Duodenal mucosa (tissue), 2 donors: ENCODE results near the gene NFIB.

Experiments used
- H3K27ac ChIP-seq: one replicate; pipeline ENCODE4 v1.7.0; 2013; ENCODE audit warnings: low read depth, low read length
- H3K27me3 ChIP-seq, 2 donors: one replicate each; pipeline ENCODE4 v1.7.0; 2013; ENCODE audit warnings: low read length in 2 of 2, control low read depth in 1 of 2; ENCODE audit not compliant: insufficient read depth in 2 of 2, control insufficient read depth in 1 of 2
- H3K36me3 ChIP-seq, 2 donors: one replicate each; pipeline ENCODE4 v1.7.0; 2013; ENCODE audit warnings: low read length in 2 of 2, control low read depth in 1 of 2; ENCODE audit not compliant: insufficient read depth in 2 of 2, control insufficient read depth in 1 of 2
- H3K4me1 ChIP-seq, 2 donors: one replicate each; pipeline ENCODE4 v1.7.0; 2013; ENCODE audit warnings: low read length in 2 of 2, control low read depth in 1 of 2; ENCODE audit not compliant: insufficient read depth in 2 of 2, control insufficient read depth in 1 of 2
- H3K4me3 ChIP-seq, 2 donors: one replicate each; pipeline ENCODE4 v1.7.0; 2013; ENCODE audit warnings: low read length in 2 of 2, low read depth in 1 of 2
- H3K9ac ChIP-seq, 2 donors: one replicate each; pipeline ENCODE4 v1.7.0; 2013; ENCODE audit warnings: low read length in 2 of 2, low read depth in 1 of 2
- H3K9me3 ChIP-seq, 2 donors: one replicate each; pipeline ENCODE4 v1.7.0; 2013; ENCODE audit warnings: low read length in 2 of 2, control low read depth in 1 of 2; ENCODE audit not compliant: control insufficient read depth in 1 of 2

The NFIB gene

DNA sequence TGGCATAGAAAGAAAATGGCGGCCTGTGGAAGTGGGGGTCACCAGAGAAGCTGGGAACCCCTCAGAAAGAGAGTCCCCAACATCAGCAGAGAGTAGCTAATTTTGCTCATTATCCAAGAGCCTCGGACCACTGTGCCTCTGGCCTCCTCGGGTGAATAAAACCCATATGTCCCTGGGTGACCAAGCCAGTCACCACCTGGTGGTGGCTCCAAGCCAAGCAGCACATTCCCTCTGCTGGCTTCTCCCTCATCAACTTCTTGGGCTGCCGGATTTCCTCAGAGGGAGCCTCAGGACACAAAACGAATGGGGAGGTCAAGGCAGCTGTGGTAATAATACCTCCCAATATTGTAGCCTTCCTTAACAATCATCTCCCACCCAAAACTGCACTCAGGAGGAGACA lies 242.5 kb downstream of the NFIB start:
- no peak overlapping the region for H3K27ac ChIP-seq

DNA sequence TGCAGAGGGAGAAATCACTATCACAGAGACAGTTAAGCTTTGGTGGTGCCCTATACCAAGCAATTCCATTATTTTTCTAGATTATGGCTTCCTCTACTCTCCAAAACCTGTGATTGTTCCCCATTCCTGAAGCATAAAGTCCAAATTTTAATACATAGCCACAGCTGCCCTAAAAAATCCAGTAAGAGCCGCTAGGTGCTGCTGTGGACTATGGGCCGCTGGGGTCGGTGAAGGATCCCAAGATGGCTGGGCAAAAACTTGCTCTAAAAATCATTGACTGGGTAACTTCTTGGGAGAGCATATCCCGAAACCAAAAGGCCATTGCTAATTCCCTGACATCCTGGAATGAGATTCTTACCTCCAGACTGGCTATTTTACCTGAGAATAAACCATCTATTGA lies 245.3 kb downstream of the NFIB start:
- no peak overlapping the region for H3K4me3 ChIP-seq
- no peak overlapping the region for H3K9ac ChIP-seq
- no peaks in the 10 kb centered on the region for H3K9me3 ChIP-seq
- no peaks in the 10 kb centered on the region for H3K36me3 ChIP-seq
- H3K27ac ChIP-seq = no peak overlapping the region
- no peaks in the 10 kb centered on the region for H3K4me1 ChIP-seq
- H3K27me3 ChIP-seq = no peaks in the 10 kb centered on the region

More for the DNA sequence above, 242.5 kb downstream of the NFIB start:
- no peak overlapping the region for H3K4me3 ChIP-seq
- no peaks in the 10 kb centered on the region for H3K36me3 ChIP-seq
- H3K27me3 ChIP-seq = no peaks in the 10 kb centered on the region
- H3K9me3 ChIP-seq = no peaks in the 10 kb centered on the region
- no peak overlapping the region for H3K9ac ChIP-seq
- no peaks in the 10 kb centered on the region for H3K4me1 ChIP-seq

DNA sequence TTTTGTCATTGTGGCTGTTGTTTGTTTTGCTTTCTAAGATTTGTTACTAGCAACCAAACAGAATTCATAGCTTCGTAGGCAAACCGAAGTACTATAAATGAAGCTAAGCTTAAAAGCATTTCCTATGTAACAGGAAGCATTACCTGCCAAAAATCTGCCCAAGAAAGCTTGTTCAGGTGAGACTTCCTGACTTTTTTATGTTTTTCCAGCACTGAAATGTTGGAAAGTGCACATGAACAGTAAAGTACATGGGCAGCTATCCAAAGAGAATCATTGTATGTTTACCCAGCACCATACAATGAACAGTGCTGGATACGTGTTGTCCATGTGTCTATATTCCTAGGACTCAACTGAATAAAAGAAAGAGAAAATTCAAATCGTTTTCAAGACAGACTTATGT lies 247.1 kb downstream of the NFIB start:
- H3K4me3 ChIP-seq = no peak overlapping the region
- H3K9me3 ChIP-seq = no peaks in the 10 kb centered on the region
- H3K27me3 ChIP-seq = no peaks in the 10 kb centered on the region
- H3K9ac ChIP-seq = no peak overlapping the region
- no peaks in the 10 kb centered on the region for H3K36me3 ChIP-seq
- H3K27ac ChIP-seq = no peak overlapping the region
- H3K4me1 ChIP-seq = no peaks in the 10 kb centered on the region

DNA sequence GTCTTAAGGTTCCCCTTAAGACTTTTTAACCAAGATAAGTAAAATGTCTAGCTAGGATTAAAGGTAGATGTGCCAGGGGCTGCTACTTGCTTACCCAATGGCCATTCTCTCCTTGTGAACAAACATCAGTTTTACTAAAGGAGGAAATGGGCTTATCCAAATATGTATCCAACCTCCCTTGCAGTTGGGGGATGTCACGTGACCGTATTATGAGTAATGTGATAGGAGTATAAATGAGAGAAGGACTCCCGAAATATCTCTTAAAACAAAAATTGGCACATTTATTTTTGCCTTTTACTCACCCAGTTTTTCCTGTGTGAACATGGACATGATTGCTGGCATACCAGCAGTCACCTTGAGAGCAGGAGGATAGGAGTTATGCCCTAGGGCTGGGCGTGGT lies 247.9 kb downstream of the NFIB start:
- H3K4me3 ChIP-seq = no peak overlapping the region
- H3K27me3 ChIP-seq = no peaks in the 10 kb centered on the region
- H3K9me3 ChIP-seq = no peaks in the 10 kb centered on the region
- H3K4me1 ChIP-seq = no peaks in the 10 kb centered on the region
- H3K27ac ChIP-seq = no peak overlapping the region
- H3K36me3 ChIP-seq = no peaks in the 10 kb centered on the region
- no peak overlapping the region for H3K9ac ChIP-seq

DNA sequence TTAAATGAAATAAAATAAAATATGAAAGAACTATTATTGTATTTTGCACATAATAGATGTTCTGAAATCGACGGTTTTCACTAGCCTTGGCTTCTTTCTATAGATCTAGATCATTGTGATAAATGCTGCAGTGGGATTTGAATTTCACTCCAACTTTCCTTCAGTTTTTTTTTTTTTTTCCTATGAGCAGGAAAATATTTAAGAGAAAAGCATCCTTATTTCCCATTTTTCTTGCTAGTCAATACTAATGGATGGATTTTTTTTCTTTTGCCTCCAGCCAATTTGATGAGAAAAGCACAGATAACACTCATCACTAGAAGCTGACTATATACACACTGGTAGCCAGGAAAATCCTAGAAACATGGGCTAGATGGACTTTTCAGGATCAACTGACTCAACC lies 249.0 kb downstream of the NFIB start:
- no peaks in the 10 kb centered on the region for H3K4me1 ChIP-seq
- no peak overlapping the region for H3K4me3 ChIP-seq
- H3K9me3 ChIP-seq = no peaks in the 10 kb centered on the region
- H3K27ac ChIP-seq = no peak overlapping the region
- H3K27me3 ChIP-seq = no peaks in the 10 kb centered on the region
- no peaks in the 10 kb centered on the region for H3K36me3 ChIP-seq
- H3K9ac ChIP-seq = no peak overlapping the region

DNA sequence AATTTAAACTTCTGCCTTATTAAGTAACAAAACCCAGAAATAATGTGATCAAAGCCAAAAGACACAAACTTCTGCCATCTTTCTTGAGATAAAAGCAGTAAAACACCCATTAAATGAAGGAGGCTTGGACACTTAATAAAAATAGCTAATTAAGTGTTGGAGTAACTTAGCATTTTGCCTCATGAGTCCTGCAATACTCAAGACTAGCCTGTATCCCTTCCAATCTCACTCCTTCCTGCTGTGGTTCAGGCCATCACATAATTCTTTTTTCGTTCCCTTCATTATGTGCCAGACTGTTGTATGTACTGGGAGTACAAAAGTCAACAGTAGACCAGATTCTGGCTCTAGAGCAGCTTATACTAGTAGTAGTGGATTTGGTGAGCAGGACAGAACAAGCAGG lies 250.2 kb downstream of the NFIB start:
- H3K4me1 ChIP-seq = no peaks in the 10 kb centered on the region
- no peak overlapping the region for H3K27ac ChIP-seq

DNA sequence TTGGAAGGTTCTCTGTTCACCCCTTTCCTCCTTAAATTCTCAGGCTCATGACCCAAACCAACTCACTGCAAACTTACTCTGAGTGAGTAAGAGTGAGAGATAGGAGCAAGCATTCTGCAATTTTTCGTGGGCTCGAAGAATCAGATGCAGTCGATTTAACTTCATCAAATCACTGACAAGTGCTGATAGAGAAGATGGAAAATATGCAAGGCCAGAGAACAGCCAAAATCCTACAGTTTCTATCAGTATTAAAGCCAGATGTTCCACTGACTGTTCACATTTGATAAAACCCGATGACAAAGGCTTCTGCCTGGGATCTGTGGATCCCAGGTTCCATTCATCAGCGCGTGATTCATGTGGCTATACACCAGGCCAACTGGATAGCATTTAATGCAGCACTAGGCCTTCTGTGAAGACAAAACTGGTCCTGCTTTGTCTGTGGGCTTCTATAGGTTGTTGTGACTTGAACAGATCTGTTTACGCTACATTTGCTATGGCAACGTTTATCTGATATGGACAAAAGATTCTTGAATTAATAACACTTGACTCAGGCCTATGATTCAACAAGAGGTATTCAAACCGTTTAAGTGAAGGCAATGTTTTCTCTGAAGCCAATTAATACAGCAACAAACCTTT lies 251.2 kb downstream of the NFIB start:
- H3K9me3 ChIP-seq = no peaks in the 10 kb centered on the region
- H3K27me3 ChIP-seq = no peaks in the 10 kb centered on the region
- H3K4me3 ChIP-seq = no peak overlapping the region
- no peaks in the 10 kb centered on the region for H3K36me3 ChIP-seq
- no peak overlapping the region for H3K27ac ChIP-seq
- no peaks in the 10 kb centered on the region for H3K4me1 ChIP-seq
- H3K9ac ChIP-seq = no peak overlapping the region

More for the DNA sequence above, 250.2 kb downstream of the NFIB start:
- H3K27me3 ChIP-seq = no peaks in the 10 kb centered on the region
- H3K9ac ChIP-seq = no peak overlapping the region
- no peak overlapping the region for H3K4me3 ChIP-seq
- no peaks in the 10 kb centered on the region for H3K9me3 ChIP-seq
- no peaks in the 10 kb centered on the region for H3K36me3 ChIP-seq

DNA sequence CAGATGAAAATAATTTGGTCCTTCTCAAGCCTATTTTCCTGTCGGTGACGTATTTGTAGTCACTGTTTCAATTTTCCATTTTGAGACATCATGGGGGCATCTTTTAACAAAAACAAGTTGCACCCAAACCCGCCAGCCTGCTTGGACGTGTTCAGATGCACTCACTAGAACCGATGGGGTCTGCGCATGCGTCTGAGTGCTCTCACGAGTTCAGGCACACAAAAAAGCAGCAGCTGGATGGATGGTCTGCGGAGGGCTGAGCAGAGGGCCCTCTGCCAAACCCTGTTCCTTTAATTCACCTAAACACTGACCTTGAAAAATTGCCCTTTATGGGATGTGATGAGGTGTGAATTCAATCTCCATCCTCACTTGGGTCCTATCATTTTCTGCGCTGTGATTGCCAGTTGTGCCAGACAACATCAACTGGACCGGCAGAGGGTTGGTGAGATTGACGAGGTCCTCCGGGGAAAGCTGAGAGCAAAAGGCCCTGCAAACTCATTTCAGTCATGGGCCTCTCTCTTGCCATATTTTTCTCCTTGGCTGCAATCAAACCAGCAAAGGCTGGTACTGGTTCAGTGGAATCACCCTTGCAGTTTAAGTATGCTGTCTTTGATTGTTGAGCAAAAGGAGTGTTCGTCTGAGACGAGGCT lies 251.9 kb downstream of the NFIB start:
- no peaks in the 10 kb centered on the region for H3K9me3 ChIP-seq
- H3K27ac ChIP-seq = no peak overlapping the region
- H3K27me3 ChIP-seq = no peaks in the 10 kb centered on the region
- no peaks in the 10 kb centered on the region for H3K36me3 ChIP-seq
- H3K9ac ChIP-seq = no peak overlapping the region
- H3K4me3 ChIP-seq = no peak overlapping the region
- no peaks in the 10 kb centered on the region for H3K4me1 ChIP-seq

DNA sequence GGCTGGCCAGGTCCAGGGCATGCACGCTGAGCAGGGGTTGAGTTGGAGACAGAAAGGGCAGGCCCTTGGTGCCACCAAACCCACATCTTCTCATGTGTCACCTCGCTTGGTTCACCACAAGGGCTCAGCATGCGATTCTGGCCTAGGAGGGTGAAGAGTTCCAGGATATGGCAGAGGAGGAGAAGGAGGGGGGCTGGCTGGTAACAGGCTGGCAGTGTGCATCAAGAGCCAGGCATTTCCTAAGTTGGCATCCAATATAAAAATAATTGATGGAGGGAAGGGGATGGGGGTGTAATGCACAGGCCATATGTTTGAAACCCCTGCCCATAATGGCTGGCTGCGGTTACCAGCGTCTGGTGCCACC lies 255.6 kb downstream of the NFIB start:
- no peak overlapping the region for H3K4me3 ChIP-seq
- H3K9me3 ChIP-seq = no peaks in the 10 kb centered on the region
- H3K4me1 ChIP-seq = no peaks in the 10 kb centered on the region
- H3K9ac ChIP-seq = no peak overlapping the region
- H3K36me3 ChIP-seq = no peaks in the 10 kb centered on the region
- no peak overlapping the region for H3K27ac ChIP-seq
- H3K27me3 ChIP-seq = no peaks in the 10 kb centered on the region

DNA sequence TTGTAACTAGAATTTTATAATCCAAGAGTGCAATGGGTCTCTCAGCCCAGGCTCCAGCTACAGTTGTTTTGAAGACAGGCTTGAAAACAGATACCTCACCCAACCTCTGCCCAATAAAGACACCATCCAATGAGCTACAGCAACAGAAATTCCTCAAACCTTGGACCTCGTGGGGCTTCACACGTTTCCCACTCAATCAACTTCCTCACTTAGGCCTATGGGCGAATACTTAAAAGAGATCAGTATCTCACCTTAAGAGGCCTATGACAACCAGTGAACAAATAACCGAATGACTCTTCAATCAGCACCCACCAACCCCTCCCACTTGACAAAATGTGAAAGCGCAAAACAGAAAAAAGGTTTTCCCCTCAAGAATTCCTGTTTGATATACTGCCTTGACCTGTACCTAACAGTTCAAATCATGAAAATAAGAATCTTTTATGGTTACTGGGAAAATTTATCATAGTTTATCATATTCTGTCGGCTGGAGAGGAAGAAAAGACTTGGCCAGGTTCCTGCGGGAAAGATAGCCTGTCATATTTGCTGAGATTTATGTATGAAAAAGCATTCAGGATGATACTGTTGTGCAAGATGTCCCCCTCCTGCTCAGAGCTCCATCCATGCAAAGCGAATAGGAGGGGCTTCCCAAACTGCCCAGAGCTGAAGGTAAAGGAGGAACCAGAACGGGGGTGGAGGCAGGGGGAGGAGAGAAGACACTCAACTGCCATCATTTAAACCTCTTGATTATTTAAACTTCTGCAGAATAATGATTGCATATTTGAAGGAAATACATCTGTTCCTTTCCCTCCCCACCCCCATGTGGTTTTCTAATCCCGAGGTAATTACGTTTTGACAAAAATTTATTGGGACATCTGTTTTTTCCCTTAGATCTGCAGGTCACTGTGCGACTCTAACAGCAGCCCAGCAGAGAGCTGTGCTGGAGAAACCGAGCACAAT lies 256.3 kb downstream of the NFIB start:
- Histone ChIP-seq H3K27ac (no peak overlapping the region), H3K36me3 (no peaks in the 10 kb centered on the region), H3K4me3 (no peak overlapping the region), H3K27me3 (no peaks in the 10 kb centered on the region), H3K9ac (no peak overlapping the region), H3K9me3 (no peaks in the 10 kb centered on the region), H3K4me1 (no peaks in the 10 kb centered on the region)
